H1 (cell line): Measurements from ENCODE around the gene PITRM1. TPM values are rescaled to one million over a fixed set of nuclear protein-coding genes. Genes with fewer than 3 reads are reported as not detected.

Source experiments
- CTCF ChIA-PET: fragments of 300-600 bp; sonication (Branson Sonifier 250); formaldehyde crosslinking; loops from one replicate; lab custom pipeline; 2021; ENCODE audit not compliant: partially characterized antibody; lab: Charles Lee
- POLR2A ChIA-PET: fragments of 300-600 bp; sonication (Branson Sonifier 250); formaldehyde crosslinking; loops from one replicate; lab custom pipeline; 2021; ENCODE audit warnings: inconsistent platforms; ENCODE audit not compliant: partially characterized antibody; lab: Charles Lee
- DNase-seq, 2 experiments: peaks; one replicate each; pipeline versions ENCODE4 v3.0.0 to v3.0.0-alpha.2; 2010 to 2022; ENCODE audit warnings: low spot score in 2 of 2, low read depth in 1 of 2, mixed read lengths in 1 of 2
- FAIRE-seq: peaks from 2 replicates; lab custom pipeline; 2011; peaks lifted over from hg19 to GRCh38; lab: Jason Lieb, UNC
- H2AFZ ChIP-seq: 2 replicates; pipeline ENCODE4 v1.8.1; 2012; ENCODE audit warnings: low read length, inconsistent platforms
- H2AK5ac ChIP-seq: 2 replicates; pipeline ENCODE4 v1.6.1; 2013; ENCODE audit warnings: low read depth, low read length
- H2BK120ac ChIP-seq: replicated peaks from 2 replicates; pipeline ENCODE3; 2013; ENCODE audit warnings: low read depth, low read length, inconsistent platforms
- H2BK12ac ChIP-seq: 2 replicates; pipeline ENCODE4 v1.6.1; 2013; ENCODE audit warnings: low read depth, low read length
- H2BK15ac ChIP-seq: 2 replicates; pipeline ENCODE4 v1.6.1; 2013; ENCODE audit warnings: low read length
- H2BK20ac ChIP-seq: 2 replicates; pipeline ENCODE4 v1.6.1; 2013; ENCODE audit warnings: low read length
- H2BK5ac ChIP-seq: 2 replicates; pipeline ENCODE4 v1.6.1; 2013; ENCODE audit warnings: low read depth, low read length
- H3K14ac ChIP-seq: 2 replicates; pipeline ENCODE4 v1.6.1; 2013; ENCODE audit warnings: inconsistent platforms; ENCODE audit not compliant: insufficient read length
- H3K18ac ChIP-seq: 2 replicates; pipeline ENCODE4 v1.6.1; 2013; ENCODE audit warnings: low read length; ENCODE audit errors: extremely low read depth
- H3K23ac ChIP-seq: 2 replicates; pipeline ENCODE4 v1.6.1; 2013; ENCODE audit warnings: inconsistent platforms; ENCODE audit not compliant: insufficient read length
- H3K23me2 ChIP-seq: 2 replicates; pipeline ENCODE4 v1.6.1; 2013; ENCODE audit warnings: low read depth, low read length
- H3K27ac ChIP-seq: 2 replicates; pipeline ENCODE4 v1.6.1; 2011; ENCODE audit warnings: low read depth, low read length, inconsistent platforms
- H3K27me3 ChIP-seq, 4 experiments: replicated peaks in 1 of 4; 1 replicate in 1 of 4; 2 replicates in 3 of 4; pipeline versions ENCODE4 v1.6.1 to v1.8.1; 2011 to 2013; ENCODE audit warnings: low read length in 3 of 4, mild to moderate bottlenecking in 3 of 4, inconsistent platforms in 2 of 4, mixed read lengths in 2 of 4, moderate library complexity in 1 of 4; ENCODE audit not compliant: control insufficient read depth in 3 of 4, insufficient read depth in 3 of 4; ENCODE audit errors: extremely low read depth in 1 of 4
- H3K36me3 ChIP-seq, 4 experiments: 2 replicates each; pipeline versions ENCODE4 v1.6.1 to v1.8.1; 2011 to 2013; ENCODE audit warnings: mild to moderate bottlenecking in 4 of 4, low read length in 3 of 4, moderate library complexity in 2 of 4, control low read depth in 1 of 4, inconsistent platforms in 1 of 4; ENCODE audit not compliant: insufficient read depth in 4 of 4, control insufficient read depth in 2 of 4
- H3K4ac ChIP-seq: replicated peaks from 2 replicates; pipeline ENCODE3; 2013; ENCODE audit warnings: low read length, low read depth, mixed read lengths, inconsistent platforms; ENCODE audit not compliant: insufficient read length
- H3K4me1 ChIP-seq, 4 experiments: replicated peaks in 1 of 4; 1 replicate in 1 of 4; 2 replicates in 3 of 4; pipeline versions ENCODE4 v1.6.1 to v1.8.1; 2011 to 2013; ENCODE audit warnings: low read length in 3 of 4, inconsistent platforms in 2 of 4, mixed read lengths in 1 of 4; ENCODE audit not compliant: insufficient read depth in 4 of 4, control insufficient read depth in 3 of 4
- H3K4me2 ChIP-seq, 2 experiments: 2 replicates each; pipeline versions ENCODE4 v1.6.1 to v1.8.1; 2011 to 2013; ENCODE audit warnings: low read depth in 2 of 2, low read length in 2 of 2, control low read depth in 1 of 2, inconsistent platforms in 1 of 2, mild to moderate bottlenecking in 1 of 2; ENCODE audit not compliant: insufficient read depth in 1 of 2
- H3K4me3 ChIP-seq, 4 experiments: fragments of 200-600, 300-600 bp in 1 of 4; sonication (generic), shearing (Covaris generic), sonication (Bioruptor Twin) in 1 of 4; 2 replicates each; pipeline versions ENCODE4 v1.5.1 to v1.8.1; 2011 to 2016; ENCODE audit warnings: low read length in 4 of 4, low read depth in 3 of 4, control low read depth in 2 of 4, inconsistent platforms in 2 of 4, mild to moderate bottlenecking in 2 of 4, mixed read lengths in 1 of 4, moderate library complexity in 1 of 4; ENCODE audit not compliant: insufficient read depth in 2 of 4; ENCODE audit errors: extremely low read depth in 1 of 4
- H3K56ac ChIP-seq: replicated peaks from 2 replicates; pipeline ENCODE3; 2013; ENCODE audit warnings: low read depth, mild to moderate bottlenecking, mixed read lengths, low read length, inconsistent platforms; ENCODE audit not compliant: insufficient read length
- H3K79me1 ChIP-seq: 2 replicates; pipeline ENCODE4 v1.6.1; 2013; ENCODE audit warnings: low read depth, low read length, control low read depth
- H3K79me2 ChIP-seq, 2 experiments: 2 replicates each; pipeline versions ENCODE4 v1.6.1 to v1.8.1; 2012 to 2013; ENCODE audit warnings: low read length in 2 of 2, mild to moderate bottlenecking in 2 of 2, inconsistent platforms in 1 of 2; ENCODE audit not compliant: insufficient read depth in 2 of 2, control insufficient read depth in 1 of 2
- H3K9ac ChIP-seq, 4 experiments: replicated peaks in 1 of 4; 1 replicate in 1 of 4; 2 replicates in 3 of 4; pipeline versions ENCODE4 v1.6.1 to v1.8.1; 2011 to 2013; ENCODE audit warnings: low read depth in 3 of 4, low read length in 3 of 4, control low read depth in 2 of 4, mild to moderate bottlenecking in 2 of 4, moderate library complexity in 2 of 4, inconsistent platforms in 1 of 4; ENCODE audit errors: extremely low read depth in 1 of 4
- H3K9me3 ChIP-seq, 2 experiments: 2 replicates each; pipeline versions ENCODE4 v1.6.1 to v1.8.1; 2012 to 2013; ENCODE audit warnings: mild to moderate bottlenecking in 2 of 2, moderate library complexity in 2 of 2, control low read depth in 1 of 2, inconsistent platforms in 1 of 2, low read depth in 1 of 2, low read length in 1 of 2, mixed read lengths in 1 of 2; ENCODE audit not compliant: insufficient read depth in 2 of 2
- H4K20me1 ChIP-seq, 2 experiments: replicated peaks in 1 of 2; 2 replicates each; pipeline versions ENCODE3 to v1.8.1; 2011 to 2013; ENCODE audit warnings: inconsistent platforms in 2 of 2, low read length in 2 of 2, mild to moderate bottlenecking in 1 of 2; ENCODE audit not compliant: insufficient read depth in 2 of 2, control insufficient read depth in 1 of 2
- H4K5ac ChIP-seq: 2 replicates; pipeline ENCODE4 v1.6.1; 2013; ENCODE audit warnings: low read length, low read depth, mixed read lengths, inconsistent platforms; ENCODE audit not compliant: insufficient read length
- H4K8ac ChIP-seq: 2 replicates; pipeline ENCODE4 v1.8.0; 2013; ENCODE audit warnings: mild to moderate bottlenecking, moderate library complexity, low read length, inconsistent platforms; ENCODE audit not compliant: insufficient read depth; ENCODE audit errors: extremely low read depth
- H4K91ac ChIP-seq: replicated peaks from 2 replicates; pipeline ENCODE3; 2013; ENCODE audit warnings: low read length, mixed read lengths, inconsistent platforms; ENCODE audit not compliant: insufficient read length
- ATF3 ChIP-seq: IDR thresholded peaks from 2 replicates; pipeline ENCODE4 v1.6.1; 2011; ENCODE audit warnings: low read depth, mild to moderate bottlenecking, low read length; ENCODE audit not compliant: insufficient read depth
- BCL11A ChIP-seq, 2 experiments: IDR thresholded peaks; one replicate each; pipeline ENCODE4 v1.6.1; 2011; ENCODE audit warnings: low read depth in 2 of 2, low read length in 2 of 2, mild to moderate bottlenecking in 2 of 2
- CREB1 ChIP-seq: IDR thresholded peaks from 2 replicates; pipeline ENCODE4 v1.6.1; 2012; ENCODE audit warnings: inconsistent platforms
- CTCF ChIP-seq, 3 experiments: IDR thresholded peaks; 1 replicate in 2 of 3; 2 replicates in 1 of 3; pipeline versions ENCODE4 v1.5.1 to v1.6.1; 2011; ENCODE audit warnings: low read length in 3 of 3, mild to moderate bottlenecking in 3 of 3, inconsistent platforms in 2 of 3, low read depth in 1 of 3, moderate library complexity in 1 of 3; ENCODE audit not compliant: insufficient read depth in 1 of 3; ENCODE audit errors: control extremely low read depth in 1 of 3
- MAX ChIP-seq: IDR thresholded peaks from 2 replicates; pipeline ENCODE4 v1.6.1; 2012; ENCODE audit warnings: inconsistent platforms
- POLR2AphosphoS5 ChIP-seq: IDR thresholded peaks from 2 replicates; pipeline ENCODE4 v1.6.1; 2011; ENCODE audit warnings: low read depth, low read length
- RBBP5 ChIP-seq: IDR thresholded peaks from 2 replicates; pipeline ENCODE4 v1.7.1; 2012; ENCODE audit warnings: low read depth, mild to moderate bottlenecking, inconsistent platforms, low read length, moderate library complexity, borderline replicate concordance
- TAF7 ChIP-seq: optimal IDR thresholded peaks from 2 replicates; pipeline ENCODE3; 2011; ENCODE audit warnings: low read depth, mild to moderate bottlenecking, inconsistent platforms, low read length, moderate library complexity, borderline replicate concordance
- WGBS, 2 experiments: shearing (Covaris generic) in 1 of 2; methylation state at CpG; one replicate each; pipeline versions ENCODE4 v1.1.6 to v1.1.7; 2013 to 2015; ENCODE audit warnings: low lambda C conversion rate in 2 of 2, mixed read lengths in 2 of 2, inconsistent platforms in 1 of 2, low coverage in 1 of 2, missing lambda C conversion rate in 1 of 2; ENCODE audit not compliant: insufficient replicate concordance in 2 of 2, insufficient coverage in 1 of 2, insufficient read length in 1 of 2; ENCODE audit errors: extremely low coverage in 1 of 2, missing lambda C conversion rate in 1 of 2; 5-methylcytosine and 5-hydroxymethylcytosine counted together
- polyA plus RNA-seq, 7 experiments: library from polyadenylated mRNA; depleted of rRNA in 3 of 7; stranded (reverse) in 5 of 7; unstranded in 2 of 7; fragments of >200 nt in 5 of 7; fragments of 200-250 nt in 2 of 7; gene quantifications; 1 replicate in 5 of 7; 2 replicates in 1 of 7; 4 replicates in 1 of 7; pipeline versions ENCODE4 v1.2.1 to v1.2.3, GENCODE V29; 2011 to 2013; ENCODE audit warnings: missing spikeins in 2 of 7, mixed read lengths in 2 of 7
- total RNA-seq: library from RNA; stranded (reverse); fragmentation: NEBNext Ultra II Directional; extraction: Animal tissue kit (Norgen Biotek cat#: 25700); gene quantifications from 2 replicates; pipeline ENCODE4 v1.2.1, GENCODE V29; 2021

PITRM1 gene
- total and polyA plus RNA-seq, 2 of the 8 experiments (the other 6 are each of a cell fraction or from before 2014, with no cell fraction given): 18.6 to 31.5 TPM

GRCh38 chr10:3102720-3103427, 69.7 kb downstream of the PITRM1 start:
- Histone ChIP-seq H4K5ac (no peak overlapping the region), H2BK20ac (no peak overlapping the region), H3K56ac (no peak overlapping the region), H3K18ac (no peak overlapping the region), H3K4me3 (no peak overlapping the region), H4K91ac (no peak overlapping the region), H2BK12ac (no peak overlapping the region), H3K23ac (no peak overlapping the region), H3K4ac (no peak overlapping the region), H3K79me2 (peaks cover 0 to 20% of the 10 kb centered on the region in 2 experiments; a peak in 3 of 4 replicates), H3K27me3 (no peaks in the 10 kb centered on the region), H2BK5ac (peak overlapping the region; percentile 21; the same call in 1 of the 2 replicates), H2AFZ (no peak overlapping the region), H3K23me2 (peaks cover 4% of the 10 kb centered on the region; the same call in 1 of the 2 replicates), H3K14ac (no peak overlapping the region), H3K9me3 (no peaks in the 10 kb centered on the region), H3K9ac (no peak overlapping the region; a peak in 1 of 7 replicates), H4K8ac (no peak overlapping the region), H2BK120ac (no peak overlapping the region), H2BK15ac (no peak overlapping the region), H2AK5ac (no peak overlapping the region), H3K36me3 (peaks cover 20 to 75% (median 47%) of the 10 kb centered on the region in 4 experiments), H4K20me1 (peaks cover 3 to 17% of the 10 kb centered on the region in 2 experiments)
- ChIA-PET CTCF (interaction anchor here (1.2 kb wide), 1 partner anchor 23 kb away, joined by 3 read pairs; no protein-coding TSS in a partner anchor), POLR2A (interaction anchor here (0.8 to 3.7 kb wide), 2 partner anchors 10 to 22 kb away, joined by 3 to 18 read pairs; no protein-coding TSS in a partner anchor)
- FAIRE-seq: no peak
- 86% methylated on average over 19 of the region's 19 CpGs; no CpG with 5 or more reads in 1 of the 2 experiments for WGBS, 2 experiments
- DNase-seq: no peak
- TF ChIP-seq BCL11A (IDR thresholded peaks at IDR 0.05; ENCODE audit: low read depth in 2 of 2, low read length in 2 of 2) (no peak), CREB1 (no peak), TAF7 (no peak), ATF3 (no peak), POLR2AphosphoS5 (no peak), CTCF (IDR thresholded peaks at IDR 0.05; ENCODE audit: control extremely low read depth in 1 of 3, insufficient read depth in 1 of 3, low read depth in 1 of 3, low read length in 3 of 3) (no peak), MAX (no peak), RBBP5 (no peak)
- TF ChIP-seq, all 59 proteins: peak for 0
- Histone ChIP-seq H3K27ac (no peak overlapping the region), H3K4me2 (peak overlapping the region in 1 of 2 experiments; percentile 33; a peak in 2 of 4 replicates), H3K79me1 (peaks cover 8% of the 10 kb centered on the region), H3K4me1 (peaks cover 0 to 4% (median 0%) of the 10 kb centered on the region in 4 experiments; a peak in 1 of 7 replicates)
